GM12891 (cell line): Measurements from ENCODE around the gene HSPB9.
"Not testable (repeated sequence)": the region's sequence is repeated elsewhere in the genome, so short reads cannot be mapped to it uniquely, and the experiment has no call there.

Experiments
- DNase-seq: peaks from one replicate; pipeline ENCODE4 v3.0.0; 2011; ENCODE audit warnings: low spot score; ENCODE audit not compliant: insufficient read length
- FAIRE-seq: peaks from 2 replicates; lab custom pipeline; 2011; peaks lifted over from hg19 to GRCh38; lab: Jason Lieb, UNC
- PAX5 ChIP-seq: IDR thresholded peaks from 2 replicates; pipeline ENCODE4 v1.6.1; 2011; ENCODE audit warnings: low read length, moderate library complexity, mild to moderate bottlenecking; ENCODE audit not compliant: insufficient read depth, severe bottlenecking
- POLR2A ChIP-seq: IDR thresholded peaks from 2 replicates; pipeline ENCODE4 v1.6.1; 2011; ENCODE audit warnings: low read depth, low read length, control low read depth
- POLR2AphosphoS5 ChIP-seq: IDR thresholded peaks from 2 replicates; pipeline ENCODE4 v1.6.1; 2011; ENCODE audit warnings: low read depth, low read length, control low read depth
- POU2F2 ChIP-seq: IDR thresholded peaks from 2 replicates; pipeline ENCODE4 v1.6.1; 2011; ENCODE audit warnings: low read depth, mild to moderate bottlenecking, control low read depth, low read length, moderate library complexity
- SPI1 ChIP-seq: IDR thresholded peaks from 2 replicates; pipeline ENCODE4 v1.6.1; 2011; ENCODE audit warnings: low read depth, low read length, control low read depth
- TAF1 ChIP-seq: IDR thresholded peaks from 2 replicates; pipeline ENCODE4 v1.6.1; 2011; ENCODE audit warnings: low read depth, low read length, control low read depth

HSPB9 gene

DNA sequence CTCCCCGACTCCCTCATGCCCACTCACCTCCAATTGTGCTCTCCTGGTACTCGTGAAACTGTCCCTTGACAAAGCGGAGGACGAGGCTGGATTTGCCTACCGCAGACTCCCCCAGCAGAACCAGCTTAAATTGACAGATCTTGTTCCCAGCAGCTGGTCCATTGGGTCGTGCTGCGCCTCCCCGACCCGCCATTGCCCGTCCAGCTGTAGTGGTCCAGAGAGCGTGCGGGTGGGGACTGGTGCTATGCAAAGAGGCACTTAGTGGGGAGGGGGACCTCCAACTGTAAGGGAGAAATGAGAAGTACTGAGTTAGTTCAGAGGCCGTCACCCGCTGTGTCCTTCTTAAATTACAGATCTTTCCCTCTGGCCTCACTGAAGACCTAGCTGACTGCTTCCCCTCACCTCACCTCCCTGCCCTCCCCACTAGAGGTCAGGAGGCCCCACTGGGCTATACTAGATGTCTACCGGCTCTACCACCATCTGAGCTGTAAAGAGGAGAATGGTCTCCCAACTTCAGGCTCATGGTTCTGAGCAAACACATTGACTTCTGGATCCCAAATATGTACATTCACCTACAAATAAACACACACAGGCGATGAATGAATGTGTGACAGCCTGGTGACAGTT lies 7.8 kb downstream of the HSPB9 start:
- FAIRE-seq, result no peak

DNA sequence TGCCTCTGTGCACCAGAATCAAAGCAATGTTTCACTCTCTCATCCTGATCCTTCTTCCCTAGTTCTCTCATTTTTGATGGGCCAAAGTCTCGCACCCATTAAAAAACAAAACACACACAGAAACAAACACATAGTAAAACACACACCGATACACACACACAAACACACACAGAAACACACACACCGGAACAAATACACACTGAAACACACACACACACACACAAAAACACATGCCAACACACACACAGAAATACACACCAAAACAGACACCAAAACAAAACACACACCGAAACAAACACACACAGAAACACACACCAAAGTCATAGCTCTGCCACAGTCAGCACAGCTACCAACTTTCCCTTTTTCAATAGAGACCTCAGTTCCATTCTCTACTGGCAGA lies 8.6 kb downstream of the HSPB9 start:
- TF ChIP-seq TAF1, result no peak
- TF ChIP-seq SPI1, result no peak
- no peak for TF ChIP-seq POLR2A
- TF ChIP-seq POLR2AphosphoS5, result no peak
- no peak for TF ChIP-seq POU2F2
- no peak for TF ChIP-seq PAX5
- FAIRE-seq, result peak; percentile 66

More for the DNA sequence above, 7.8 kb downstream of the HSPB9 start:
- TF ChIP-seq POLR2AphosphoS5 (no peak), POLR2A (no peak), PAX5 (no peak), POU2F2 (no peak)
- no peak for DNase-seq

DNA sequence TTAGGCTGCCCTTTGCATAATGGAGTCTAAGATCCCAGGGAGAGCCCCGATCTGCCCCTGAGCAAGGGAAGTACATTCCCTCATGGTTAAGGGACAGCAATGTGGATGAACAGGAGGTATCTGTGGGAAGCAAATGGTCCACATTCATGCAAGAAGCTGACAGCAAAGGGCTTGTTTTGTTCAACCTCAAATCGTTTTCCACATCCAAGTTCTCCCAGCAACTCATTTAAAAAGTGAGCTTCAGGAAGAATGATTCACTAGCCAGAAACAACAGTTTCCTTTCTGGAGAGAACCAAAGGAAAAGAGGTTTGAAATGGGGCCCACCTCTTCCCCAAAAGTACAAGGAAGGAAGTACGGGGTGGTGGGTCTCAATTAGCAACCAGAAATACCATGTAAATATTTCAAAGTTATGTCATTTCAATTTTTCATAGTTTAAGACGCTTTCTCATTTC lies 9.4 kb downstream of the HSPB9 start:
- DNase-seq (no peak), FAIRE-seq (no peak)
- TF ChIP-seq SPI1, result no peak
- no peak for TF ChIP-seq TAF1
- TF ChIP-seq POLR2AphosphoS5, result no peak
- TF ChIP-seq PAX5, result no peak
- no peak for TF ChIP-seq POLR2A
- no peak for TF ChIP-seq POU2F2

More for the DNA sequence above, 8.6 kb downstream of the HSPB9 start:
- DNase-seq, result no peak

DNA sequence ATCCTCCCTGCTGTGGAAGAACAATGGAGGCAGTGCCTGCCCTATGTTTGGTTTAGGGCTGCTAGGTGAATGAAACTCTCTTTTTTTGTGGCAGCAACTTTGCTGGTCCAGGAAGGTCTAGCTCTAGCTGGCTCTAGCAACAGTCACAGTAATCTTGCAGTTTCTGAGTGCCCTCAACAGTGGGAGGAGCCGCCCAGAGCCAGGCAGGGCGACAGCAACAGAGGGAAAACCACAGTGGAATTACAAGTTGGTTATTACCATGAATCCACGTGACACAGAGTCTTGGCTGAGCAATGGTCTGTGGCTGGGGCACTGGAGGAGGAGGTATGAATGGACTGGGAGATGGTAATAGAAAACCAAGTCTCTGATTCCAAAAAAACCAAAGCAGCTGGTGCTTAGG lies 10.3 kb downstream of the HSPB9 start:
- FAIRE-seq (peak; percentile 41), DNase-seq (no peak)
- TF ChIP-seq PAX5 (no peak), POLR2AphosphoS5 (no peak), POU2F2 (no peak), POLR2A (no peak), SPI1 (no peak), TAF1 (no peak)

DNA sequence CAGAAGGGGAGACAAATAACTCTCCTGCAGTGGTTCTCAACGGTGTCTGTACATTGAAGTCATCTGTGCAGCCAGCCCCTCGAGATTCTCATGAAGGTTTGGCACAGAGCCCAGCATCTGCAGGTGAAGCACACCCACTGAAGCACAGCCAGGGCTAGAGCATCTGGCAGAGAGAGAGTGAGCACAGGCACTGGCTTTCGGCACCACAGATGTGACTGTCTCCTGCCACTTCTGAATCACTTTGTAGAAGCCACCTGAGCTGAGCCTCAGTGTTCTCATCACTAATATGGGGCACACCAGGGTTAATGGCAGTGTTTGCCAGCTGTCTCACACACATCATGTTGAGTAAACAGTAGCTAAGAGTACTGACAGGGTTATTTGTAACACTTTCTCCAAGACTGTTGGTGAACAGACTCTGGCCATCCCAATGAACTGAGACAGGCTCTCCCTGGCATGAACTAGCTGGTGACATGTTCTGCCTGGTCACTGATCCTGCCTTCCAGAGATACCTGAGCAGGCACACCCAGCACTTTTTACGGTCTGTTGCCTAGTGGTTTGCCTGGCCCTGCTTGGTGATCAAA lies 10.9 kb downstream of the HSPB9 start:
- FAIRE-seq (peak; percentile 90), DNase-seq (no peak)
- TF ChIP-seq POU2F2, result no peak
- TF ChIP-seq SPI1, result no peak
- no peak for TF ChIP-seq POLR2AphosphoS5
- TF ChIP-seq PAX5, result no peak
- TF ChIP-seq TAF1, result no peak

DNA sequence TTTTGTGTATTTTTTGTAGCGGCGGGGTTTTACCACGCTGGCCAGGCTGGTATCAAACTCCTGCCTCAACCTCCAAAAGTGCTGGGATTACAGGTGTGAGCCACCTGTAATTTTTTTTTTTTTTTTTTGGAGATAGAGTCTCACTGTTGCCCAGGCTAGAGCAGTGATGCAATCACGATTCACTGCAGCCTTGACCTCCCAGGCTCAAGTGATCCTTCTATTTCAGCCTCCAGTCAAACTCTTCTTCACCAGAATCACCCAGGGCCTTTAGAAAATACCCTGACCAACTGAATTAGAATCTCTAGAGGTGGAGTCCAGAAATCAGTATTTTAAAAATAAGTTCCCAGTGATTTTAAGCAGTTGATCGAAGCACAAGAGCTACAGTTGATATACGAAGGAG lies 12.5 kb downstream of the HSPB9 start:
- TF ChIP-seq PAX5, result no peak
- TF ChIP-seq SPI1, result no peak
- no peak for TF ChIP-seq TAF1
- TF ChIP-seq POLR2A, result no peak
- no peak for TF ChIP-seq POLR2AphosphoS5
- no peak for TF ChIP-seq POU2F2
- FAIRE-seq (no peak), DNase-seq (no peak)

DNA sequence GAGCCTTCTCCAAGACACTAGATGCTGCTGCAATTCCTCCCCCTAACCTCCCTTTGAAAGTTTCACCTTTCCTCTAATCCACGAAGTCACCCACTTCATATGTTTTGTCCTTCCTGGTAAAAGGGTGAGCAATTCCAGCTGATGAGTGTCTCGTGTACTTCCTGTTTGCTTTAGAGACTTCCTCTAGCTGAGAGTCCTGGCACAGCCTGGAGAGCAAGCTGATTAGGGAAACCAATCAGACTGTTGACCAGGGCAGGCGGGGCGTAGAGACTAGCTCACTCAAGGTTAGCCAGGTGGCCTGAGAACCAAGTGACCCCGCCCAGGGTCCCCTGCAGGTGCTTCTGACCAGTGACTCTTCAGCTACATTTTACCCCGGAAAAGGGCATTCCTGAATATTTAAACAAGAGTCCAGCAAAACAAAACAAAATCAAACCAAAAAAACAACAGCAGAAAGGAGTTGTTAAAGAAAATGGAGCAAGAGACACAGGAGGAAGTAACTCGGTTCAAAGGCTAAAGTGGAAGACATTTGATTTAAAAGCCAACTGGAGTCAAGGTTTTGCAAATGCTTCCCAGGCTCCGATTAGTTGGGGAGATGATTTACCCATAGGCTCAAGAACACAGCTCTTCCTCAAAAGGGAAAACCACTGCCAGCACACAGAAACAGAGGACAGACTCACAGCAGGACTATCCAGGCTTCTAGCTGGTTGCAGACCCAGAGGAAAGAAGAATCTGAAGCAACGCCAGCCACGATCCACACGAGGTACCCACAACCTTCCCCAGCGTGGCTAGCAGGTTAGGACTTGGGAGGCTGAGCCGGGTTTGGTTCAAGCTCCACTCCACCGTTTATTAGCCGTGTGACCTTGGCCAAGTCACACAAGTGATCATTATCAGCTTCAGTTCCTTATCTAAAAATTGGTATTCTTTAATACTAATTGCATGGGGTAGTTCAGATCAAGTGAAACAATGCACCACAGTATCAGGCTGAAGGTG lies 13.4 kb downstream of the HSPB9 start:
- TF ChIP-seq SPI1 (no peak), POLR2AphosphoS5 (no peak)
- FAIRE-seq, result peak; percentile 80
- no peak for DNase-seq

DNA sequence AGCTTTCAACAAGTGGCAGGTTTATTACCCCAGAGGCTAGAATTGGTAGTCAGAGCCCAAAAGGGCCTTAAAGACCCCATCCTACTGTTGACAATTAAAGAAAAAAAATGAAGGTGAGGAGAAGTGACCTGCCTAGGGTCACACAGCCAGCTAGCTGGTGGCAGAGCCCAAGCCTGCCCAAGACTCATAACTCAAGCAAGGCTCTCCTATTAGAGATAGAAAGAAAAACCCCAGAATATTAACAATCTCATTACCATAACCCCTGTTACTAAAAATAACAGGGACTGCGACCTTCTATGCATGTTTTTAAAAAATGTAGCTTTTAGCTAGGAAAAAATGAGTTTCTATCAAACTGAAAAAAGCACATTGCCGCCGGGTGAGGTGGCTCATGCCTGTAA lies 14.0 kb downstream of the HSPB9 start:
- no peak for TF ChIP-seq TAF1
- TF ChIP-seq POLR2AphosphoS5, result no peak
- TF ChIP-seq POU2F2, result no peak
- no peak for TF ChIP-seq SPI1
- no peak for TF ChIP-seq POLR2A
- no peak for TF ChIP-seq PAX5
- FAIRE-seq (no peak), DNase-seq (no peak)

DNA sequence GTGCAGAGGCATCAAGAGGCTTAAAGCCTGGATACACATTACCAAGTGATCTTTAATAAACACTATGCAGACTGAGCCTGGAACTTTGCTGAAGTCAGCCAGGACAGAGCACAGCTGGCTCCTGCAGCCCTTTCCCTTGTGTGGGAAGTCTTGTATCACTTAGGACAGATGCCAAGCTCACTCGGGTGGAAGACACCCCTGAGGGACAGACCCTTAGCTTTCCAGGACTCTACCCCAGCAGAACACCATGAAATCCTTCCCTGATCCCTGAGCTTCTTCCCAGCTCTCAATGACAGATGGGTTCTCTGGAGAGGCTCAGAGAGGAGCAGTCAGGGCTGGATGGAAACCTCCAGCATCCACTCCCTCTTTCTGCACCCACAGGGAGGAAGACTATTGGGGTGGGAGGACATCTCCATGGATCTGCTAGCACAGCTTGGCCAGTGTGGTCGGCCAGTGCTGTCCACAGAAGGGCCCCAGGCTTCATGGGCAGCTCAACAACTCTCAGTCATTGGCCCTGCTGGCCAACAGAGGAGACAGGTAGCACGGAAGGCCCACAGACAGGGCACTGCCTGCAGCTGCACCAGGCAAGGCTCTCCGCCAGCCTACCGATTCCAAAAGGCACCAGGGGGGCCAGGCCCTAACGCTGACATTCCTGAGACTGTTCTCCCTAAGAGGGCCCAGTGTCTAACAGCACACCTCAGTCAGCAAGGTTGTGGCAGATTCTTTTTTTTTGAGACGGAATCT lies 16.3 kb downstream of the HSPB9 start:
- DNase-seq, result no peak

DNA sequence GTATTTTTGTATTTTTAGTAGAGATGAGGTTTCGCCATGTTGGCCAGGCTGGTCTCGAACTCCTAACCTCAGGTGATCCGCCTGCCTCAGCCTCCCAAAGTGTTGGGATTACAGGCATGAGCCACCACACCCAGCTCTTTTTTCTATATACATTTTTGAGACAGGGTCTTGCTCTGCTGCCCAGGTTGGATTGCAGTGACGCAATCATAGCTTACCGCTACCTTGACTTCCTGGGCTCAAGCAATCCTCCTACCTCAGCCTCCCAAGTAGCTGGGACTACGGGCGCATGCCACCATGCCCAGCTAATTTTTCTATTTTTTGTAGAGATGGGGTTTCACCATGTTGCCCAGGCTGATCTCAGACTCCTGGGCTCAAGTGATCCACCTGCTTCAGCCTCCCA lies 18.1 kb downstream of the HSPB9 start:
- not testable (repeated sequence) for FAIRE-seq, DNase-seq

More for the DNA sequence above, 16.3 kb downstream of the HSPB9 start:
- FAIRE-seq, result no peak
- TF ChIP-seq POU2F2, result no peak
- no peak for TF ChIP-seq POLR2A
- TF ChIP-seq SPI1, result no peak
- TF ChIP-seq POLR2AphosphoS5, result no peak
- no peak for TF ChIP-seq TAF1
- TF ChIP-seq PAX5, result no peak
